Tongue (tissue), 2 donors: Measurements from ENCODE around the gene GIMAP4. TPM values are rescaled to one million over a fixed set of nuclear protein-coding genes. Genes with fewer than 3 reads are reported as not detected.
"Not testable (repeated sequence)": the region's sequence is repeated elsewhere in the genome, so short reads cannot be mapped to it uniquely, and the experiment has no call there.

ENCODE experiments used
- DNase-seq: peaks from one replicate; pipeline ENCODE4 v3.0.0-alpha.2; 2015
- total RNA-seq: library from RNA; depleted of rRNA; stranded (reverse); fragments of >200 nt; gene quantifications from one replicate; pipeline ENCODE4 v1.2.3, GENCODE V29; 2014

The GIMAP4 gene
- 42.2 TPM for total RNA-seq

DNA sequence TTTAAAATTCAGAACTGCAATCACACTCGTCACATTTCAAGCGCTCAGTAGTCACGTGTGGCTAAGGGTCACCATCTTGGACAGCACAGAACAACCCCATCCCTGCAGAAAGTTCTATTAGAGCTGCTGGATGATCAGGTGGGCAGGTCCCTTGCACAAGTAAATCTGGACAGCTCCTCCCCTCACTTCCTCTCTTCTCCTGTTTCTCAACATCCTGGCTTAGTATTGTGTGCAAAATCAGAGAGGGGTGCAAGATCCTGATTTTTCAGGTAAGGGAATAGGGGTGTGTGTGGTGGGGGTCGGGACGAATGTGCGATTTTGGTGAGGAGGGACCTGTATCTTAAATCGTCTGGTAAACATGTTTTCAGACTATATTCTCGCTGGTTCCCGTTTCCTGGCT lies at the start of gene GIMAP4:
Gene GIMAP4 (plus strand): TSS at position 222 of the 400 bp plus-strand sequence. CDS start 2,512 bp downstream, outside the sequence.
- DNase-seq: no peak

DNA sequence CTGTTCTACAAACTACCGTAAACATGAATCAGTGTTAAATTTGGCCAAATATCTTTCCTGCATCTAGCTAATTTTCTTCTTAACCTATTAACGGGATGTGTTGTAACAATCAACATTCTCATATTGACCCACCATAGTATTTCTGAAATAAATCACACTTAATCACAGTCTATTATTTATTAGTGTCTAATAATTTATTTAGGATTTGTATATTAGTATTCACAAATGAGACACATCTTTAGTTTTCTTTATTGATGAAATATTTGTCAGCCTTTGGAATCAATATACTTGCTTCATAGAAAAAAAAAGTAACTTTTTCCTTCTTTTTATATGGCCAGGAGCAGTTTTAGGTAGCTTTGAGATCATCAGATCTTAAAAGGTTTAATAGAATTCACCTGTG lies 47.9 kb upstream of the GIMAP4 start:
- DNase-seq: no peak

DNA sequence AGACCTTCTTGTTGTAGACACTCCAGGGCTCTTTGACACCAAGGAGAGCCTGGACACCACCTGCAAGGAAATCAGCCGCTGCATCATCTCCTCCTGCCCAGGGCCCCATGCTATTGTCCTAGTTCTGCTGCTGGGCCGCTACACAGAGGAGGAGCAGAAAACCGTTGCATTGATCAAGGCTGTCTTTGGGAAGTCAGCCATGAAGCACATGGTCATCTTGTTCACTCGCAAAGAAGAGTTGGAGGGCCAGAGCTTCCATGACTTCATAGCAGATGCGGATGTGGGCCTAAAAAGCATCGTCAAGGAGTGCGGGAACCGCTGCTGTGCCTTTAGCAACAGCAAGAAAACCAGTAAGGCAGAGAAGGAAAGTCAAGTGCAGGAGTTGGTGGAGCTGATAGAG lies 47.0 kb upstream of the GIMAP4 start:
- no peak for DNase-seq

DNA sequence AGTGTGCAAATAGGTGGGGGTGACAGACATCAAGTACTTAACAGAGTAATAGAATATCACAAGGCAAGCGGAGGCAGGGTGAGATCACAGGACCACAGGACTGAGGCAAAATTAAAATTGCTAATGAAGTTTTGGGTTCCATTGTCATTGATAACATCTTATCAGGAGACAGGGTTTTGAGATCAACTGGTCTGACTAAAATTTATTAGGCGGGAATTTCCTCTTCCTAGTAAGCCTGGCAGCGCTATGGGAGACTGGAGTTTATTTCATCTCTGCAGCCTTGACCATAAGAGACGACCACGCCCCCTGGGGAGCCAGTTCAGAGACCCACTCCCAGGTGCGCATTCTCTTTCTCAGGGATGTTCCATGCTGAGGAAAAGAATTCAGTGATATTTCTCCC lies 44.3 kb upstream of the GIMAP4 start:
- not testable (repeated sequence) for DNase-seq

DNA sequence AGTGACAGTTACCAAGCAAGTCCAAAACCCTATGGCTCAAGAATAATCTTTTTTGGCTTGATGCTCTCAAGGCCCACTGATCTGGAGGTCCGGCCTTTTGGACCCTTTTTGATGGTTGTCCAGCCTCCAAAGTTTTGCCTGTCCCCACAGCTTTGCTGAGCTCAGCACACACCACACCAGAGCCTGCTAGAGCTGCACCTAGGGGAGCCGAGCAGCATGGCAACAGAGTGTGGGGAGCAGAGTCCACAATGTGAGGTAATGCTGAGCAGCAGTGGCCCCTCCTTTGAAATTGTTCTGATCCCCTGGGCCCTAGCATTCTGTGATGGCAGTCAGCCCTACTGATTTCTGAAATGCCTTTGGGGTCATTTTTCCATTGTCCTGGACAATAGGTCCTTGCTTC lies 43.2 kb upstream of the GIMAP4 start:
- DNase-seq: no peak

DNA sequence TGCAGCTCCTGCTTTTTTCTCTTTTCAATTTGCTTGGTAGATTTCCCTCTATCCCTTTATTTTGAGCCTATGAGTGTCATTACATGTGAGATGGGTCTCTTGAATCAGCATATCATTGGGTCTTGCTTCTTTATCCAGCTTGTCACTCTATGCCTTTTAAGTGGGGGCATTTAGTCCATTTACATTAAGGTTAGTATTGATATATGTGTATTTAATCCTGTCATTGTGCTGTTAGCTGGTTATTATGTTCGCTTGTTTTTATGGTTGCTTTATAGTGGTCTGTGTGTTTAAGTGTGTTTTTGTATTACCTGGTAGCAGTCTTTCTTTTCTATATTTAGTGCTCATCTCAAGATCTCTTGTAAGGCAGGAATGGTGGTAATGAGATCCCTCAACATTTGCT lies 35.5 kb upstream of the GIMAP4 start:
- no peak for DNase-seq

DNA sequence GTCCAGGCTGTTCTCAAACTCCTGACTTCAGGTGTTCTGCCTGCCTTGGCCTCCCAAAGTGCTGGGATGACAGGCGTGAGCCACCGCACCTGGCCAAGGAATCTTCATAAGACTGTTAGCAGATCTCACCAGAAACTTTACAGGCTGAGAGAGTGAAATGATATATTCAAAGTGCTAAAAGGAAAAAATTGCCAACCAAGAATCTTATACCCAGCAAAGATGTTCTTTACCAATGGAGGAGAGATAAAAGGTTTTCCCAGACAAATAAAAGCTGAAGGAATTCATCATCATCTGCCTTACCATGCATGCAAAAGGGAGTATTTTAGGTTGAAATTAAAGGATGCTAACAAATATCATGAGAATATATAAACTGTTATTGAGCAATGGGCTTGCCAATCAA lies 28.9 kb upstream of the GIMAP4 start:
- DNase-seq: no peak

DNA sequence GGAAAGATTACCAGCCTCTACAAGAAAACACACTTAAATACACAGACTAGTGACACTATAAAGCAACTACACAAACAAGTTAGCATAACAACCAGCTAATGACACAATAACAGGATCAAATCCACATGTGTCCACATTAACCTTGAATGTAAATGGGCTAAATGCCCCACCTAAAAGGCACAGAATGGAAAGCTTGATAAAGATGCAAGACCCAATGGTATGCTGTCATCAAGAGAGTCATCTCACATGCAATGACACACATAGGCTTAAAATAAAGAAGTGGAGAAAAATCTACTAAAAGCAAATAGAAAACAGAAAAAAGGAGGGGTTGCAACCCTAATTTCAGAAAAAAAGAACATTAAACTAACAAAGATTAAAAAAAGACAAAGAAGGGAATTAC lies 14.0 kb upstream of the GIMAP4 start:
- no peak for DNase-seq

DNA sequence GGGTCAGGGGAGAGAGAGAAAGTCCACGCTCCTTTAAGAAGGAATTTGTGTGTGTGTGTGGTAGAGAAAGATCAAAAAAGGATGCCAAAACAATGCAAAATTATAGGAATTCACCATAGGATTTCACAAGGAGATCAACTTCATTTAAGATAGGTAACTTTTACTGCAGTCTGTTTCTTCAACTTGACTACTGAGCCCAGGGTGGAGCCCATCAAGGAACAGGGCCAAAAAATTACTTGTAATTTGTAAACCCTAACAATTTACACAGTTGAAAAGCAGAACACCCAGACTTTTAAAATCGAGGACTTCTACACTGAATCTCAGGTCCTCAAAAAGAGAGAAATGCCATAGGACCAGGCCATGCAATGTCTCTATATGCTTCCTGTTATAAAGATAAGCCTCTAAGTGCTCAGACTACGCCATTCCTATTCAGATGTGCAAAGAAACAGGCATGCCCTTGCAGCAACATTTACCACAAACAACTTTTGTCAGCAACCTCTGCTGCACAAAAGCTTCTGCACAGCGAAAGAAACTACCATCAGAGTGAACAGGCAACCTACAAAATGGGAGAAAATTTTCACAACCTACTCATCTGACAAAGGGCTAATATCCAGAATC lies 10.6 kb upstream of the GIMAP4 start:
- no peak for DNase-seq

DNA sequence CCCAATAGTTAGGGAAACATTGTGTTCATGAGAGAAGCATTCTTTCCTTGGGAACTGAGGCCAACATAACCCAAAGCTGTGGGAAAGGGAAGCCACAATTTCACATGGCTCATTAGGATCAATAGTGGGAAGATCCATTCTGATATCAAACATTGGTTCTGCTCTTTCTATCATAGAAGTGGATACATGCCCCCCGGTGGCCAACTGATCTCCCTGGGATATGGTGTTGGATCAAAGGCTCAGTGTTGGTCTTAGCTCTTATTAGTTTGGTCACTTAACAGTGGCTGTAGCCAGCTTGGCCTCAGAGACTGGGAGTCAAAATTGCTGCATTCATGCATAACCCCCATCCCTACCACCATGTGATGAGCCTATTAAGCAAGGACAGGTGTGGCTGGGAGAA lies 6.7 kb upstream of the GIMAP4 start:
- DNase-seq: no peak

DNA sequence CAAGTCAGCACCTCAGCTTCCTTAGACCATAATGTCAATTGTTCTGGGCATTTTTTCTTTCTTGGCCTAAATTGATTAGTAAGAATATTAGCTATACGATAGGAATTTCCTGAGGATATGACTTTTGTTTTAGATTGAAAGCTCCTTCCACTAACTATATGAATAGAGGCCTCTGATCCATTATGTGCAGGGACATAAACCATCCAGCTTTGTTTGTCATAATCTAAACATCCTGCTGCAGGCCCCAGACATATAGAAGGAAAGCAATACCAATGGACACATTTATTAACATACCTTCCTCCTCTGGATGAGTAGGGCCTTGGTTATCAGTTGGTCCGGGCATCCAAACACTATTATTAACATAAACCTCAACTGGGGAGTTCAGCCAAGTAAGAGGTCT lies 4.3 kb upstream of the GIMAP4 start:
- DNase-seq: no peak

DNA sequence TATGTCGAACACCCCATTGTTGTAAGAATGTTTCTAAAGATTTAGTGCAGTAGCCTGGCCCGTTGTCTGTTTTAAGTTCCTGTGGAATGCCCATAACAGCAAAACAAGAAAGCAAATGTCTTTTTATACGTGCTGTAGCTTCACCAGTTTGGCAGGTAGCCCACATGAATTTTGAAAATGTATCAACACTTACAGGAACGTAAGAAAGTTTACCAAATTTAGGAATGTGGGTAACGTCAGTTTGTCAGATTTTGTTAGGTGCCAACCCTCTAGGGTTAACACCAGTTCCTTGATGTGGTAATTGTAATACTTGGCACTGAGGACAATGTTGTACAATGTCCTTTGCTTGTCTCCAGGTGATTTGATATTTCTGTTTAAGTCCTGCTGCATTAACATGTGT lies 3.2 kb upstream of the GIMAP4 start:
- no peak for DNase-seq

DNA sequence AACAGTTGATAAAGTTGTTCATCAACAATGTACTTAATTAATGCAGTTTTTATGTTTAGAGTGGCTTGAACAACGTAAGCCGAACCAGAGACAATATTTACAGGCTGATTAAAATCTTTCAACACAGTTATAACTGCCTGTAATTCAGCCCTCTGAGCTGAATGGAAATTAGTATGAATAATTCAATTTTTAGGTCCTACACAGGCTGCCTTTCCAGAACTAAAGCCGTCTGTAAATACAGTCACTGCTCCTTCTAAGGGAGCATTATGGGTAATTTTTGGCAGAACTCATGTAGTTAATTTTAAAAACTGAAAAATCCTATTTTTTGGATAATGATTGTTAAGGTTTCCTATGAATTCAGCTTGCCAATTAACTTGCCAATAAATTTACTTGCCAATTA lies 2.6 kb upstream of the GIMAP4 start:
- no peak for DNase-seq

DNA sequence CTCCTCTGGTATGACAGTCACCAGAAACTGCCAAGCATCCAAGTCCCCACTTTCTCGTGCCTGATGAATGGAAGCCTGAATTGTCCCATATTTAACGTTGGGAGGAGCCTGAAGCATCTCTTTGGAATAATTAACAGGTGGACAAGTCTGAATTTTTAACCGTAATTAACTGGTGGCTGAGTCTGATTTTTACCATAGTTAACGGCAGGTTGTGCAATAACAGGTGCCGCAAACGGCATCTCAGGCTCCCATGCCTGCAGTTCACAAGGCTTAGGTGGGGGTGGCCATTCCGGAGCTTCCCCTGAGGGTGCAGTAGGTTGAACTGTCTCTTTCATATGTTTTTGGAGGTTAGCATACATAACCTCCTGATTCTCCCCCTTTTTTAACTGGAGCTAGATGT lies 2.0 kb upstream of the GIMAP4 start:
- DNase-seq: no peak

DNA sequence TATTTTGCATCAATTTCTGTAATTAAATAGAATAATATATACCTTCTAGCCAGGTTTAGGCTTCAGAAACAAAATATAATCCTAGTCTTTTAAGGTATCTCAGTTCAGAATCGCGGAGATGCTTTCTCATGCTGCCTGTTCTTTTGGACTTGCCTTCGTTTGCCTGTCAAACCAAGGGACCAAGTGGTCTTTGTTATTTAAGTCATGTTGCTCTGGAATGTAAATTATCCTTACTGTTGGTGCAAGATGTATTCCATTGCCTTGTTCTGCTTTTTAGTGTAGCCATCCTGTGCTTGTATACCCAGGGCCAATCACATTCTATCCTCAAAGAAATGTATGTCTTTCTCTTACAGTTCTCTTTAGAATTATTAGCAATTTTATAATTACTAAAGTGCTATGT lies 1.1 kb upstream of the GIMAP4 start:
- no peak for DNase-seq

DNA sequence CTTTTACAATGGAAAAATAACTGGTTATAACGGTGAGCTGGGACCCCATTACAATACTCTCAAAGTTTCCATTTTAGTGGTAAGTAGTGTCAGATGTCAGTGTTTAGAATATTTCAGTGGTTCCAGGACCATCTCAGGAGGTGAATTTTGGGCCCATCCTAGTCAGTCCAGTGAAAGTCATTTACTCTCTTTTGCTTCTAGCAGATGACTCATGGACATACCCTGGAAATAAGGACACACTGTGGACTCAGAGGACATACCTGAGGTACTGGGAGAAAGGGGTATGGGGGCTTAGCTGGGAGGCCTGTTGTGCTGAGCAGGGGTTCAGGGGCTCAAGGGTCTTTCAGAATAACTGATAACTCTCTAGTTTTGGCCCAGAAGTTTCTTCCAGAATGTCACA lies 618 bp upstream of the GIMAP4 start:
- no peak for DNase-seq

DNA sequence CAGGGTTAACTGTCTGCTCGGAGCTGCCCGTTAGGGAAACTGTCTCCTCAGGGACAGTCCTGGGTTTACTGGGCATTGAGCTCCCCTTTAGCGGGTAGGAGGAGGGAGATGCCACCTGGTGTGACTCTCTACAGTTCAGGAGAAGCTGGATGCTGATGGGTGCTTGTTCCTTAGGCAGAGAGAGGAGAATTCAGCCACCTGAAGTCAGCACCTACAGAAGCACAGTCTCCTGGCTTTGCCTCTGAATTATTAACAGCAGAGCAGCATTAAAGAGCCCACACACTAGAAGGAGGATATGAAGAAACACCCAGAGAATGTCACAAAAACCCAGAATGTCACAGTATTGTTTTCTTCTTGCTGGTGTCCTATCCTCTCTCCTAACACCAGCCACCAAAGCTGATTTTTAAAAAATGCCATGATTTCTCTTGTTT lies 696 bp downstream of the GIMAP4 start:
- no peak for DNase-seq

DNA sequence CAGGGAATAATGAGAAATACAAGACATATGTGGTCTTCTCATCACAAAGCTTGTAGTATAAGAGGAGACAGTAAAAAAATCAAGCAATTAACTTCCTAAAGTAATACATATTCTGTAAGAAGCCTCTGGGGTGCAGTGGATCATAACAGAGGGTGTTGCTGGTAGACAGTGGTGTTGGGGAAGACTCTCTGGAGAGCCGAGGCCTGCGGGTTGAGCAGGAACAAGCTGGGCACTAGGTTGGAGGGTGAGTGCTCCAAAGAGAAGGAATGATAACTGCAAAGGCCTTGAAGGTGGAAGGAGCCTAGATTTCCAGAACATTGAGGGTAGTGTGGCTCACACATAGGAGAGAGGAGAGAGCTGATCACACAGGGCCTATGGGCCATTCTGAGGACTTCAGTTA lies 1.5 kb downstream of the GIMAP4 start:
- DNase-seq: no peak

DNA sequence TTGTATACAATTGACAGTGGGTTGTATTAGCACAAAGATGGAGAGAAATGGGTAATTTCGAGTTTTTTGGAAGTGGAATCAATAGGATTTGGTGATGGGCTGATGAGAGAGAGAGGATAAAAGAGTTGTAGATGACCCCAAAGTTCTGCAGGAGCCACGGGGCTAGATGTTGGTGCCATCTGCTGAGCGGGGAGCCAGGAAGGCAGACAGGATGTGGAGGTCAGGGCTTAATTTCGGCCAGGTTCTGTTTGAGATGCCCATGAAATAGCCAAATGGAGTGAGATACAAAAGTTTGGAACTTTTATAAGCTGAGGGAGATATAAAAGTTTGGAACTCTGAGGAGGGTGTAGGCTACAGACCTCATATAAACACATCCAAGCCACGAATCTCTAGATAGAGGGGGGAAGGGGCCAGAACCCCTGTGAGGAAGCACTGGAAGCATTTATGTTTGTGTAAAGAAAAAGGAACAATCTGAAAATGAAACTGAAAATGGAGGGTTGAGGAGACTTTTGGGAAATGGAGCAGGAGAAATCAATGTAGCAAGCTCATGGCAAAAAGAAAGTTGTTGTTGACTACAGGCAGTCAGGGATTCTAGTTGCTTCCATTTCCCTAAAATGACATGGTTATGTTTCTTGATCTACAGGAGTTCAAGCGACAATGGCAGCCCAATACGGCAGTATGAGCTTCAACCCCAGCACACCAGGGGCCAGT lies 2.2 kb downstream of the GIMAP4 start:
- DNase-seq: no peak

DNA sequence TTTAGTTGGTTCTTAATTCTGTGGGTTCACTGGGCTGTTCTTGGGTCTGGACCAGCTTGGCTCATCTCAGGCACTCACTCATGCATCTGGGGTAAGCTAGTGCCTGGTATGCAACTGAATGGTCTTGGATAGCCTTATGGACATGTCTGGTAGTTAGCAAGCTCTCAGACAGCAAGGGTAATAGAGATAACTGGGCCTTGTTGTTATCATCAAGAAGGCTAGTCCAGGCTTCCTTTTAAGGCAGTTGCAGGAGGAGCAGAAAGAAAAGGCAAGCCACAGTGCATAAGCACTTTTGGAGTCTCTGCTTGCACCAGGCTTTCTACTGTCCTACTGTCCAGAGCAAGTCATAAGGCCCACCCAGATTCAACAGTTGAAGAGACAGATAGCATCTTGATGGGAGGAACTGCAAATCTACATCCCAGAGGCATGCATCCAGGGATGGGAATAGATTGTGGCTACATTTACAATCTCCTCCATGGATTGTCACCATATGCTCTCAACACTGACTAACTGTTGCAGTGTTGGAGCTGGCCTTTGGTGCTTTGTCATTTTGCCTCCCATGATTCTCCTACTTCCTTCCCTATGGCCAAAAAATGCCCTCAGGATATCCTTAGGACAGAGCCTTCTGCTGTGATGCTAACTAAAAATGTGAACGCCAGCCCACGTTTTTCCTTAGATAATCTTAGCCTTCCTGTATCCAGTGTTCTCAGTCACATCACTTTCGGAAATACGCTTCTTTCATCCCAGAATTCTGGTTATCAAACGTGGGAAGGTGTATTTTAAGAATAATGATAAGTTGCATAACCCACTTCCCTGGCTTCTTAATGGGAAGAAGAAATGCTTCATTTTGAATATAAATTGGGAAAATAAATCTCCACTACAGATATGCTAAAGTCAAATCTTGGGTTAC lies 3.6 kb downstream of the GIMAP4 start:
- DNase-seq: no peak

DNA sequence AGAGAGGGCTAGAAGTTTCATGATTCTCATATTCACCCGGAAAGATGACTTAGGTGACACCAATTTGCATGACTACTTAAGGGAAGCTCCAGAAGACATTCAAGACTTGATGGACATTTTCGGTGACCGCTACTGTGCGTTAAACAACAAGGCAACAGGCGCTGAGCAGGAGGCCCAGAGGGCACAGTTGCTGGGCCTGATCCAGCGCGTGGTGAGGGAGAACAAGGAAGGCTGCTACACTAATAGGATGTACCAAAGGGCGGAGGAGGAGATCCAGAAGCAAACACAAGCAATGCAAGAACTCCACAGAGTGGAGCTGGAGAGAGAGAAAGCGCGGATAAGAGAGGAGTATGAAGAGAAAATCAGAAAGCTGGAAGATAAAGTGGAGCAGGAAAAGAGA lies 5.3 kb downstream of the GIMAP4 start:
- no peak for DNase-seq

DNA sequence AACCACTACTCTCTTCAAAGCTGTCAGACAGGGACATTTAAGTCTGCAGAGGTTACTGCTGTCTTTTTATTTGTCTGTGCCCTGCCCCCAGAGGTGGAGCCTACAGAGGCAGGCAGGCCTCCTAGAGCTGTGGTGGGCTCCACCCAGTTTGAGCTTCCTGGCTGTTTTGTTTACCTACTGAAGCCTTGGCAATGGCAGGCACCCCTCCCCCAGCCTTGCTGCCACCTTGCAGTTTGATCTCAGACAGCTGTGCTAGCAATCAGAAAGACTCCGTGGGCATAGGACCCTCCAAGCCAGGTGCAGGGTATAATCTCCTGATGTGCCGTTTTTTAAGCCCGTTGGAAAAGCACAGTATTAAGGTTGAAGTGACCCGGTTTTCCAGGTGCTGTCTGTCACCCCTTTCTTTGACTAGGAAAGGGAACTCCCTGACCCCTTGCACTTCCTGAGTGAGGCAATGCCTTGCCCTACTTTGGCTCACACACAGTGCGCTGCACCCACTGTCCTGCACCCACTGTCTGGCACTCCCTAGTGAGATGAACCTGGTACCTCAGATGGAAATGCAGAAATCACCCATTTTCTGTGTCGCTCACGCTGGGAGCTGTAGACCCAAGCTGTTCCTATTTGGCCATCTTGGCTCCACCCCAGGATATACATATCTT lies 12.9 kb downstream of the GIMAP4 start:
- DNase-seq: not testable (repeated sequence)
